Stomach smooth muscle (tissue), 2 donors: ENCODE measurements around the gene IFI27L1.

ENCODE experiments used
- H3K27ac ChIP-seq: one replicate; pipeline ENCODE4 v1.7.0; 2013; ENCODE audit warnings: mild to moderate bottlenecking, low read length, inconsistent platforms
- H3K27me3 ChIP-seq, 2 donors: one replicate each; pipeline ENCODE4 v1.7.0; 2013; ENCODE audit warnings: low read length in 2 of 2; ENCODE audit not compliant: insufficient read depth in 2 of 2, control insufficient read depth in 1 of 2
- H3K36me3 ChIP-seq, 2 donors: one replicate each; pipeline ENCODE4 v1.7.0; 2013; ENCODE audit warnings: low read length in 2 of 2; ENCODE audit not compliant: control insufficient read depth in 2 of 2, insufficient read depth in 2 of 2
- H3K4me1 ChIP-seq: one replicate; pipeline ENCODE4 v1.7.0; 2013; ENCODE audit warnings: low read length; ENCODE audit not compliant: control insufficient read depth, insufficient read depth
- H3K4me3 ChIP-seq, 2 donors: one replicate each; pipeline ENCODE4 v1.7.0; 2013; ENCODE audit warnings: low read length in 2 of 2
- H3K9ac ChIP-seq, 2 donors: one replicate each; pipeline ENCODE4 v1.7.0; 2013; ENCODE audit warnings: low read length in 2 of 2, mild to moderate bottlenecking in 1 of 2
- H3K9me3 ChIP-seq, 2 donors: one replicate each; pipeline ENCODE4 v1.7.0; 2013; ENCODE audit warnings: low read length in 2 of 2; ENCODE audit not compliant: control insufficient read depth in 2 of 2
- donor health status: healthy.
- donor health status: Pancreatic carcinoma.

Gene IFI27L1

DNA sequence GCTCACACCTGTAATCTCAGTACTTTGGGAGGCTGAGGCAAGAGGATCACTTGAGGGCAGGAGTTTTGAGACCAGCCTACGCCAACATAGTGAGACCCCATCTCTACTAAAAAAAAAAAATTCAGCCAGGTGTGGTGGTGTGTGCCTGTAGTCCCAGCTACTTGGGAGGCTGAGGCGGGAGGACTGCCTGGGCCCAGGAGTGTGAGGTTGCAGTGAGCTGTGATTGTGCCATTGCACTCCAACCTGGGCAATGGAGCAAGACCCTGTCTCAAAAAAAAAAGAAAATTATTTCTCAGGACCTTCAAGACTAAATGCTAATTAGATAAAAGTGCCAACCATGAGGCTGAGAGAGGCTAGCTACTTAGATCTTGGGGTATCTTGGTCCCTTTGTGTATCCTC is 31.5 kb upstream of the IFI27L1 start:
- Histone ChIP-seq H3K4me3 (no peak overlapping the region), H3K9ac (no peak overlapping the region), H3K9me3 (no peaks in the 10 kb centered on the region), H3K36me3 (peaks cover 66 to 75% of the 10 kb centered on the region in 2 donors), H3K27me3 (no peaks in the 10 kb centered on the region), H3K27ac (no peak overlapping the region), H3K4me1 (peaks cover 23% of the 10 kb centered on the region)

DNA sequence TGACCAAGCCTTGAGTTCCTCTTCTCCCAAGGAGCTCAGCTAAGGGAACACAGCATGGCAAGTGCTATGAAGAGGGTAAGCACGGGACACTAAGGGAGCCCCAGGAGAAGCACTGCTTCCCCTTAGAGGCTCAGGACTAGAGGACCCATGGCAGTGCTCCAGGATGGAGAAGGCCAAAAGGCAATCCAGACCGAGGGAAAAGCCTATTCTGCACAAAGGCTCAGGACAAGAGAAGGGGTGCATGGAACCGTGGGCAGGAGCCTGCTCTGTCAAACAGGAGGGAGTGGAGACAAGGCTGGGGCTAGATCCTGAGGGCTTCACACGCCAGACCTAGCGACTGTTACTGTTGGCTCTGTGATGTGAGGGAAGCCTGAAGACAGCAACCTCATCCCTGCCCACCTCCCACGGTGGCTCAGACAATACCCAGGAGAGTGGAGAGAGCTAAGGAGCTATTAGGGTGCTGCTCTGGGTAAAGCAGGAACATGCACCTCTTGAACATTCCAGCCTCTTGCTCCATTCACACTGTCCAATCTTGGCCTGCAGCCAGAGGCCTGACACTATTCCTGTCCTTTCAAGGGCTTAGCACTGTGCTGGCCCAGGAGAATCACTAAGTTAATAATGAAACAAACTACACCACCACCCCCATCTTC is 30.8 kb upstream of the IFI27L1 start:
- H3K4me1 ChIP-seq: peaks cover 23% of the 10 kb centered on the region
- H3K9ac ChIP-seq: peak overlapping the region in 1 of 2 donors; percentile 13
- no peak overlapping the region for H3K4me3 ChIP-seq
- H3K36me3 ChIP-seq: peaks cover 72 to 76% of the 10 kb centered on the region in 2 donors
- H3K27me3 ChIP-seq: no peaks in the 10 kb centered on the region
- H3K27ac ChIP-seq: no peak overlapping the region
- no peaks in the 10 kb centered on the region for H3K9me3 ChIP-seq

DNA sequence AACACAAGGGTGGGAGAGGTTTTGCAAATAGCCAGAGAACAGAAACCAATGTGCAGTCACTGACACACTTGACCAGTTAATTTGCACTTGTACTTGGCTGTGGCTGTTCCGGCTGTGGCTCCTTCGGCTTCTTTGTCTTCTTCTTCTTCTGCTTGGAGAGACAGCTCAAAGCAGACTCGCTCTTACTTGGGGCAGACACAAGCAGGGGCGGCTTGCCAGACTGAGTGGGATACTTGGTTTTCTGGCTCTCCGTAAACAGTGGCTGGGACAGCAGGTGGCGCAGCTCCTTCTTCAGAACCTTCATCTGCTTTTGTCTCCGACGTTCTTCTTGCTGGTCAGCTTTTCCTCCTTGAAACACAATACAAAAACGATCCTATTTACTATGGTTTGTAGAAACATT is 30.0 kb upstream of the IFI27L1 start:
- H3K9me3 ChIP-seq: no peaks in the 10 kb centered on the region
- peaks cover 75 to 77% of the 10 kb centered on the region in 2 donors for H3K36me3 ChIP-seq
- H3K4me1 ChIP-seq: peaks cover 23% of the 10 kb centered on the region
- peak overlapping the region in 1 of 2 donors; percentile 5 for H3K9ac ChIP-seq
- no peaks in the 10 kb centered on the region for H3K27me3 ChIP-seq
- H3K4me3 ChIP-seq: no peak overlapping the region
- no peak overlapping the region for H3K27ac ChIP-seq

DNA sequence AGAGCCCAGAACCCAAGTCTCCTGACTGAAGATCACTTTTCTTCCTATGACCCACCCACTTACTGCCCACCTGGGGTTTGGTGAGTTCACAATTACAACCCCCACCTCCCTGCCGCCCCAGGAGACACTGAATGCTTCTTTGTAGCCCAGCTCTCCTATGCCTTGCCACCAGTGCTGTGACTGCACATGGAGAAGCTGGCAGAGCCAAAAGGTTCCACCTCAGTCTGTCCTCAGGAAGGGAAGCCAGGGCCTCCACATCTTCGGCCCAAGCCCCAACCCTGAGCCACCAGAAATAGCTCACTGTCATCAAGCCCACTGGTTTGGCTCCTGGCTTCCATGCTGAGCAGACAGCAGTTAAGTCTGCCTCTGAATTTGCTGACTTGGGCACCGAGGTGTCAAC is 29.3 kb upstream of the IFI27L1 start:
- H3K4me1 ChIP-seq: peaks cover 23% of the 10 kb centered on the region
- H3K9ac ChIP-seq: no peak overlapping the region
- no peaks in the 10 kb centered on the region for H3K27me3 ChIP-seq
- no peaks in the 10 kb centered on the region for H3K9me3 ChIP-seq
- H3K27ac ChIP-seq: peak overlapping the region; percentile 31
- peaks cover 79 to 81% of the 10 kb centered on the region in 2 donors for H3K36me3 ChIP-seq
- no peak overlapping the region for H3K4me3 ChIP-seq

DNA sequence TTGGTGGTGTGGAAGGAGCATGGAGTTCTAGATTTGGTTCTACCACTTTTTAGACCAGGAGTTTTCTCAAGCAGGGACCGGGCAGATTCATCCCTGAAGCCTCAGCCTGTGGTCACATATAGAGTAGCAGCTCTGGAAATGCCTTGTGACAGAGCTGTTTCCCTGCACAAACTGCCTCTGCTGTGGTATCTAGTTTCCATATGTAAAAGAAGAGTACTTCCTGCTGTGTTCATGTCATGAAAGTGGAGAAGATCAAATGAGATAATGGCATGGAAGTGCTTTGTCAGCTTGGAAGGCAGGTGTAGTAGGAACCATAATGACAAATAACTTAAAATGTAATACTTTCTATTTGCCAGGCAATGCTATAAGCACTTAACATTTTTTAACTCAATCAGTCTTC is 28.9 kb upstream of the IFI27L1 start:
- Histone ChIP-seq H3K27me3 (no peaks in the 10 kb centered on the region), H3K9ac (no peak overlapping the region), H3K4me1 (peaks cover 21% of the 10 kb centered on the region), H3K9me3 (no peaks in the 10 kb centered on the region), H3K27ac (no peak overlapping the region), H3K4me3 (no peak overlapping the region), H3K36me3 (peaks cover 80 to 81% of the 10 kb centered on the region in 2 donors)

DNA sequence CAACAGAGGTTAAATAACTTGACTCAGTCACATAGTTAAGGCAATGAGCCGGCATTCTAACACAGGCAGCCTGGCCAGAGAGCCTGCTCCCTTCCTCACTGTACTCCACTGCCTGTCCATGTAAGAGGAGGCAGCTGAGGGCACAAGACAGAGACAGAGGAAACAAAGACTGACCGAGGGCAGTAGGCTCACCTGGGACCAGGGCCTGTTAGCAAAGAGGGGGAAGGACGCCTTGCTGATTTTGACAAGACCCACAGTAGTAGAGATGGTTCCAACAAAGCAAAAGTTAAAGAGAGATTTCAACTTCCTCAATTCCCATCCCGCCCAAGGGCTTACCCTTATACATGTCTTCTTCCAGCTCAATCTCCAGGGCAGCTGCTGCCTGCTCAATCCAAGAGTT is 28.4 kb upstream of the IFI27L1 start:
- Histone ChIP-seq H3K9me3 (no peaks in the 10 kb centered on the region), H3K27ac (no peak overlapping the region), H3K4me3 (no peak overlapping the region), H3K9ac (no peak overlapping the region), H3K36me3 (peaks cover 80% of the 10 kb centered on the region in 2 donors), H3K27me3 (no peaks in the 10 kb centered on the region), H3K4me1 (peaks cover 21% of the 10 kb centered on the region)

DNA sequence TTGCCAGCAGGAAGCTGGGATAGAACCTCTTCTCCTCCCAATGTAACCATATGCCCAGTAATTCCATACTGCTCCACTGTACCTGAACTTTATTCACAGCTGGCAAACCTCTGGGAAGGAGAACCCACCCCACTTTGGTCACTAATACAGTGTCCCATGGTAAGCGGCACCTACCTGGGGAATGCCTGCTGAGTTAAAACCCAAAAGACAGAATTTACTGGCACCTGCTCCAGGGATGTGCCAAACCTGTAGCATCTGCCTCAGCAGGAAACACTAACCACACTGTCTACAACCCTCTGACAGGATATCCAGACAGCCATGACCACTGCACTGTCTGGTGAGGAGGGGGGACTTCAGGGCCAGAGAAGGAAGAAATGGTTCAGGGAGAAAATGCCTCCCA is 26.7 kb upstream of the IFI27L1 start:
- Histone ChIP-seq H3K4me1 (peaks cover 17% of the 10 kb centered on the region), H3K9me3 (no peaks in the 10 kb centered on the region), H3K36me3 (peaks cover 79 to 80% of the 10 kb centered on the region in 2 donors), H3K27me3 (no peaks in the 10 kb centered on the region), H3K9ac (no peak overlapping the region), H3K4me3 (no peak overlapping the region), H3K27ac (no peak overlapping the region)

DNA sequence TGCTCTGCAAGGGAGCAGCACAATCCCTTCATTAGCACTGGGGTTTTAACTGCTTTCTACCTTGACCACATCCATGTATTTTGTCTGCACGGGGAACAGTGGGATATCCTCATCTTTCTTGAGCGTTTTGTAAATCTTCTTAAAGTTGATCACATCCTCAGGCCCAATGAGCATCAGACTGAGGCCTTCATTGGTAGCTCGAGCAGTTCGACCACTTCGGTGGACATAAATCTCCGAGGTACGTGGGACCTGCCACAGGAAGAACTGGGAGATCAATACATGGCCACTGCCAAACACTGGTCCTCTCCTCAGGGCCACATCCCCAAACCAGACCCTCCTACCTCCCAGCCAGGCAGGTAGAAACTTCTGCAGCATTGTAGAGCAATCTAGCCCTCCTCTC is 26.2 kb upstream of the IFI27L1 start:
- H3K27ac ChIP-seq: no peak overlapping the region
- H3K9me3 ChIP-seq: no peaks in the 10 kb centered on the region
- H3K36me3 ChIP-seq: peaks cover 79 to 80% of the 10 kb centered on the region in 2 donors
- no peak overlapping the region for H3K4me3 ChIP-seq
- peaks cover 17% of the 10 kb centered on the region for H3K4me1 ChIP-seq
- no peak overlapping the region for H3K9ac ChIP-seq
- no peaks in the 10 kb centered on the region for H3K27me3 ChIP-seq

DNA sequence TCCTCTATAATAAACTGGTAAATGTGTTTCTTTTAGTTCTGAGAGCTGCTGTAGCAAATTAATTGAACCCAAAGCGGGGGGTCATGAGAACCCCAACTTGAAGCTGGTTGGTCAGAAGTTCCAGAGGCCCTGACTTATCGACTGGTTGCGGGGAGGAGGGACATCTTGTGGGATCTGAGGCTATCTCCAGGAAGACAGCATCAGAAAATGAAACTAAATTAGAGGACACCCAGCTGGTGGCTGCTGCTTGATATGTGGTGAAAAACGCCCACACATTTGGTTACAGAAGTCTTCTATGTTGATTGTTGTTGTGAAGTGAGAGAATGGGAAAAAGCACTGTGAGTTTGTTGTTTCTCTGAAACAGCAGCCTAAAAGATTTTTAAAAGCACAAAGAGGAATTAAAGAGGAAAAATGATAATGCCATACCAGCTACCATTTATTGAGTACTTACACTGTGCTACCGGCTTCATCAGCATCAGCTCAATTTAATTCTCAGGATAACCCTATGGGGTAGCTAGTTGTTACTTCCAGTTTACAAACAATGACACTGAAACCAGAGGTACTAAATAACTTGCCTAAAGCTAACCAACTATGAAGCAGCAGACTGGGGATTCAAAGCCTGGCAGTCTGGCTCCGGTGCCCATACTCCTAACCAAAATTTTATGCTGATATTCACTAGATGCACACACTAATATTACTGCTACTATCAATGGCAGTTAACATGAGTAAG is 24.4 kb upstream of the IFI27L1 start:
- no peak overlapping the region for H3K27ac ChIP-seq
- no peak overlapping the region for H3K4me3 ChIP-seq
- no peaks in the 10 kb centered on the region for H3K9me3 ChIP-seq

DNA sequence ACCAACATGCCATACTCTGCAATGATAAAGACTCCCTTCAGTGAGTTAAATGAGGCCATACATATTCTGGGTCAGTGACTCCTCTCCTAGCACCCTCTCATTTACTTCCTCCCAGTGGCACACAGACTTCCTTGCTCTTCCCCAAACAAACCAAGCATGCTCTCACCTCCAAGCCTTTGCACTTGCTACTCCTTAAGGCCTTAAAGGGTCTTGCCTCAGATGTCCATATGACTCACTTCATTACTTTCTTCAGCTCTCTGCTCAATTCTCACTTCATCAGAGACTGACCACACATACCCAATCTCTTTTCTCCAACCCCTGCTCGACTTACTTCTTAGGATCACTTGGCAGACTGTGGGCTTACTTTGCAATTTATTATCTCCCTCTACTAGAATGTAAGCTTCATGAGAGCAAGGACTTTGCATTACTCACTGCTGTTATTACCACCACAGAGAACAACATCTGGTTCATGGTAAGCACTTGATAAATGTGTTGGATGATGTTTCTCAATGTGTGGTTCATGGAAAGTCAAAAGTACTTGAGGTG is 22.9 kb upstream of the IFI27L1 start:
- no peak overlapping the region for H3K9ac ChIP-seq
- H3K4me3 ChIP-seq: no peak overlapping the region
- no peak overlapping the region for H3K27ac ChIP-seq
- no peaks in the 10 kb centered on the region for H3K27me3 ChIP-seq
- H3K9me3 ChIP-seq: no peaks in the 10 kb centered on the region
- peaks cover 2% of the 10 kb centered on the region for H3K4me1 ChIP-seq
- peaks cover 79 to 81% of the 10 kb centered on the region in 2 donors for H3K36me3 ChIP-seq

More for the DNA sequence above, 24.4 kb upstream of the IFI27L1 start:
- peaks cover 85 to 86% of the 10 kb centered on the region in 2 donors for H3K36me3 ChIP-seq
- no peak overlapping the region for H3K9ac ChIP-seq
- no peaks in the 10 kb centered on the region for H3K27me3 ChIP-seq
- peaks cover 4% of the 10 kb centered on the region for H3K4me1 ChIP-seq

DNA sequence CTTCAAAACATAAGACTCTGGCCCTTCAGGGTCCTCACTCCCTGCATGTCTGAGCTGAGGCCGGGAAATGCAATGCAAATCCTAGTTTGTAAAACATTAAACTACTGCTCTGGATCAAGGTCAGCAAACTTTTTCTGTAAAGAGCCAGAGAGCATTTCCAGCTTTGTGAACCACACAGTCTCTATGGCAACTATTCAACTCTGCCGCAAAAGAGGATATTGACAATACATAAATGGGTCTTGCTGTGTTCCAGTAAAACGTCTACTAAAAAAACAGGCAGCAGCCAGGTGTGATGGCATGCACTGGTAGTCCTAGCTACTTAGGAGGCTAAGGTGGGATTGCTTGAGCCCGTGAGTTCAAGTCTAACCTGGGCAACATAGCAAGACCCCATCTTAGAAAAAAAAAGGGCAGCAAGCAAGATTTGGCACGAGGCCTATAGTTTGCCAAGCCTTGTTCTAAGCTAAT is 22.4 kb upstream of the IFI27L1 start:
- Histone ChIP-seq H3K4me1 (peaks cover 2% of the 10 kb centered on the region), H3K9me3 (no peaks in the 10 kb centered on the region), H3K27ac (no peak overlapping the region), H3K9ac (no peak overlapping the region), H3K36me3 (peaks cover 79 to 81% of the 10 kb centered on the region in 2 donors), H3K27me3 (no peaks in the 10 kb centered on the region), H3K4me3 (no peak overlapping the region)
